GM19324 (cell line): ENCODE results near the gene LINC01488.

ENCODE experiments used
- ATAC-seq: cut with Tn5 transposase; IDR thresholded peaks from one replicate; pipeline ENCODE4 v1.9.1; 2021; ENCODE audit warnings: mild to moderate bottlenecking, moderate library complexity; ENCODE audit not compliant: unreplicated experiment, low FRiP score

Gene LINC01488

DNA sequence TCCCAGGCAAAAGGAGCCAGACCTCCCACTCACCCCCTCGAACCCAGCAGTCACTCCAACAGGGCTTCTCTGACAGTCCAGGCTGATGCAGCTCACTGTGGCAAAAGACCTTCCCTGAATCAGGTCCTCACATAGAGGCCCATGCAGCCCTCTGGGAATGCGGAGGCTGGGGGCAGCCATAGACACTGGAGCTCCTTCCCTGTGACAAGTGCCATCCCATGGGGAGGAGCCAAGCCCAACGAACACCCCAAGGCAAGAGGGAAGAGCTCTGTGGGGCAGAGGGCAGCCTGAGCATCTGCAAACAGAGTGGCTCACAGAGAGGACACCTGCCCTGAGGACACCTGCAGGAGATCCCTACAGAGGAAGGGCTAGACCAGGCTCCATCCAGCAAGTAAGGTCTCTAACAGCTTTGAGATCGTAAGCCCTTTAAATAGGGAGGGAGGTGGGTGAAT lies at the start of gene LINC01488:
Gene LINC01488 (plus strand): TSS at position 271 of the 452 bp plus-strand sequence.
- no peak for ATAC-seq

DNA sequence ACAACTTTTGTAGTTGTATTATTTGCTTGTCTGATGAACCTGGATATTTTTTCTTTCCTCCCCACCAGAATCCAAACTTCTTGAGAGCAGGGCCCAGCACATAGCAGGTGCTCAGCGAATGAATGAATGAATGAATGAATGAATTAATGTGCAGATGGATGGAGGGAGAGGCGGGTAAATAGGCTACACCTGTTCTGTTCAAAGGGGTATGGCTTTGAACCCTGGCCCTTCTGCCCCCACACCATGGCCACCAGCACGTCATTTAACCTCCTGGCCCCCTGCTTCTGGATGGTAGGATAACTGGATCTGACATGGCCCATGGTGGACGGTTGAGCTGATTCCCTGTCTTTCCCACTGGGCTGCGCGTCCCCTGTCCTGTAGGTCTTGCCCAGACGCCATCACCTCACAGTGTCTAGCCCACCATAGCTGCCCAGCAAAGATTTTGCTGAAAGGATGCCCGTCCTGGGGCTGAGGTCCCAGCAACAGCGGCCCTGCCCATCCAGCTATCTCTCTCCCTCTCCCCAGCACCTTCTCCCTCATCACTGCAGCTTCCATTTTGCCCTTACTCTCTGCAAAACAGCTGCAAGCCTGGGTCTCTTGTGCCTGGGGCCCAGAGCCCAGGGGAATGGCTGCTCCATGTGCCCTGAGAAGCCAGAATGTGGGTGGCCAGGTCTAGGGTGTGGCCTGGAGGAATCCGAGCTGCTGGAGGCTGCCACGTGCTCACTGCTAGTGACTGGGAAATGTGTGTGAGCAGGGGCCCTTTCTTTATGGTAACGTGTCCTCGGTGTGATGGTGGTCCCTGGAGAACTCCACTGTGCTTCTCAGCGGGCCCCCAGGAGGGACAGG lies 49.3 kb upstream of the LINC01488 start:
- no peak for ATAC-seq

DNA sequence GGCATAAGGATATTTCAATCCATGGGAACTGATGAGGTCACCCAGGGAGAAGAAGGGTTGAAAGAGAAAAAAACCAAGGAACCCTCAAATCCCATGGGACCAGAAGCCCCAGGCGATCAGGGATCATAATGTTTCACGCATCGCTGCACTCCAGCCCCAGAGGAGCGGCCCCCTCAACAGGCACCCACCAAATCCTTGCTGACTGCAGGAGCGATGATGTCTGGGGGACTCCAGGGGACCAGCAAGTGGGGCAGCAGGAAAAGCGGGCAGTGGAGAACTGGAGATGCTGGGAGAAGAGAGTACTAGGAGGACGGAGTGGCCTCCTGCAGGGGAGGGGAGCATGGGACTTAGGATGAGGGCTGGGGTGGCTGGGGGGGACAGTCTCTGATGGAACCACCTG lies 47.7 kb upstream of the LINC01488 start:
- no peak for ATAC-seq

DNA sequence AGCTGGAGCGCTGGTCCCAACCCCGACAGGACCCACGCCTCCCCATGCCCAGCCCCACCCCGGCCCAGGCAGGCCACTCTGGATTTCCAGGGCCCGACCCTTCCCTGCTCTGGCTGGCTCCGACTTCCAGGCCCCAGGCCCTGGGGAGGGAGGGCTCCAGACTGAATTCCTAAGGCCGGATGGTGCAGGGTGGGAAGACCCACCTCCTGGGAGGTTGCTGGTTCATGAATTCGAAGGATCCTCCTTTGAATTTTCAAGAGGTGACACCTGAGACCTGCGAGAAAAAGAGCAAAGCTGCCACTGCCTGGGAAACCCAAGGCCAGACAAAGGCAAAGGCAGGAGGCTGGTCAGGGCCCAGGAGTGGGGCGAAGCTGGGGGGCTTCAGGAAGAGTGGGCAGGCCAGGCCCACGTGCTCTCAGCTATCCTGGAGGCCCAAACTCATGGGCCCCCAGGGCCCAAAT lies 47.0 kb upstream of the LINC01488 start:
- no peak for ATAC-seq

DNA sequence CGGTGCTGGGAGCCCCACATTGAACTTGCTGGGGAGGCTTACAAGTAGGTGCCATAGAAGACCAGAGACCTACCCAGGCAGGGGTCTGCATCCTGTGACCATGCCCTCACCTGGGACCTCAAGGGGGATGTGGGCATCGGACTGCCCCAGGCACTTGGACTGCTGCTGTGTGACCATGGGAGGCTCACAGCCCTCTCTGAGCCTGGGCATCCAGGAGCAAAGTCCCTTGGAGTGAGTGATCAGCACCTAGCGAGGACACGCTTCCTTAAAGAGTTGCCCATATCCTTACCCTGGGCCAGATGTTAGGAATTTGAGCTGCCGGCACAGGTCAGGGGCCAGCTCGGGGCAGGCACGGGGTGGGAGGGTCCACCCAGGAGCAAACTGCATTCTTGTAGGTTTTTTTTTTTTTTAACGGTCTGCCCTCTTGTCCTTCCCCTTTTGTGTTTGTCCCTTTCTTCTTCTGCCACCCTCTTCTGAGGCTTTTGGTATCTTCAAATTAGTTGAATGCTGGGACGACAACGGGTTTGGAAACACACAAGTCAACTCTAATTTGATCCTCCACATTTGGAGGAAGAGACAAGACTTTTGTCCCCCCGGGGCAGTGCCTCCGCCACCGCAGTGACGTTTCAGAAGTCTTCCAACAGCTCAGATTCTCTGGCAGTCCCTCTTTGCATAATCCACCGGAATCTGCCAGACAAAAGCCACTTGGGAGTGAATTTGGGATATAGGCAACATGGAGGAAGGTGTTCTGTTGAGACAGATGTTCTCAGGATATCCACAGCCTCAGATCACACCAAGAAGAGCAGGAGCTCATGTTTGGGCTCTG lies 46.1 kb upstream of the LINC01488 start:
- ATAC-seq, result no peak

DNA sequence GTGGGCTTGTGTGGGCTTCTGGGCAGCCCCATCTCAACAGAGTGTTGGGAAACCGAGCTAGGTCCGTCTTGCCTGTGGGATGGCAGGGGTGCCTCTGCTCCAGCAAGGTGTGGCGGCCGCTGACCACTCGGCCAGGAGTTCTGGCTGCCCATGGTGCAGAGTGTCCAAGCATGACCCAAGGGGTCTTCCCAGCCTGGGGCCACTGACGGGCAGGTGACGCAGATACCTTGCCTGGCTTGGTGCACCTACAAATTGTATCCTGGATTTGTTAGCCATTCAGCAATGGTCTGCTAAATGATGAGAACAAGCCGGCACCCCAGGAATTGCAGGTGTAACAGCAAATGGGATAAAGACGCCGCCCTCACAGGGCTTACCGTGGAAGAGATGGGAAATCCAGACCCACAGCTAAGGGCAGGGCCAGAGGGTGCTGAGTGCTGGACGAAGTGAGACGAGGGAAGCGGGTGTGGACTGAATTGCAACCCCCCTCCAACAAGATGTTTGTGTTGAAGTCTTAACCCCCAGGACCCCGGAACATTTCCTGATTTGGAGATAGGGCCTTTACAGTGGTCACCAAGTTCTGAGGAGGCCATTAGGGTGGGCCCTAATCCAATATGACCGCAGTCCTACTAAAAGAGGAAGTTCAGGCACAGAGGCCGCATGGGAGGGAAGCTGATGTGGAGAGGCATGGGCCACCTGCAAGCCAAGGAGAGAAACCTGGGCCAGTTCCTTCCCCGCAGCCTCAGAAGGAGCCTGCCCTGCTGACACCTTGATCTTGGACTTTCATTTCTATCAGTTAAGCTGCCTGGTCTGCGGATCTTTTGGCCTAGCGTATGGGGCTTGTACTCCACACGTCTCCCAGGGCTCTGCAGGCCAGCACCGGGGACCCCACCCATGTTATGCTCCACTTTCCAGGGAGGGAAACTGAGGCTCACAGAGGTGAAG lies 45.2 kb upstream of the LINC01488 start:
- ATAC-seq, result no peak

DNA sequence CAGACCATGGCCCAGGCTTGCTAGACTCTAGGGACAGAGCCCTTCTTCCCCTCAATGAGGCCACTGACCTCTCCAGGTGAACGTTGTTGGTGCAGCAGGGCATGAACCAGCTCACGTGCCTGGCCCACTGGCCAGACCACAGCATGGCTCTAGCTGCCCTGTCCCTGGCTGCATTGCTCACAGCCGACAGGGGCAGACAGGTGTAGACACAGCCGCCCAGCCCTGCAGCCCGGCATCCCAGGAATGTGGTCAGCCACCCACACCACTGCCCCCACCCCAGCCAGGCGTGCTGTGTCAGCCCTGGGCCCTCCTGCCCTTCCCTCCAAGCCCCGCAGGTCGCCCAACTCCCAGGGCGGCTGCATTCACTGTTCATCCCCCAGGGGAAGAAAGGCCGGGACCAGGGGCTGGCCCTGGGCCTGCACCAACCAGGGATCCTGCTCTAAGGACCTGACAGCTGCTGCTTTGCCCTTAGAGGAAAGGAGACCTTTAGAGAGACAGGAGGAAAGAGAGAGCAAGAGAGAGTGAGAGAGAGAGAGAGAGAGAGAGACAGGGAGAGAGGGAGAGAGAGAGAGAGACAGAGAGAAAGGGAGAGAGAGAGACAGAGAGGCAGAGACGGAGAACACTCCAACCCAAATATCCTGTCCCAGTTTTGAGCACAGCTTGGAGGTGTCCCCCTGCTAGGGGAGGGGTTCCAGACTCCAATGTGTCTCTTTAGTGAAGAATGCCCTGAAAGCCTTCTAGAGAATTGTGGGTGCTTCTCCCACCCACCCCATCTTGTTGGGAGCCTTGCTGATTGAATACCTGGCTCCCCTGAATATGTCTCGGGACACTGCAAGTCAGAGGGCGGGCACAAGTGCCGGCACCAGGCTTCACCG lies 44.2 kb upstream of the LINC01488 start:
- ATAC-seq, result no peak

DNA sequence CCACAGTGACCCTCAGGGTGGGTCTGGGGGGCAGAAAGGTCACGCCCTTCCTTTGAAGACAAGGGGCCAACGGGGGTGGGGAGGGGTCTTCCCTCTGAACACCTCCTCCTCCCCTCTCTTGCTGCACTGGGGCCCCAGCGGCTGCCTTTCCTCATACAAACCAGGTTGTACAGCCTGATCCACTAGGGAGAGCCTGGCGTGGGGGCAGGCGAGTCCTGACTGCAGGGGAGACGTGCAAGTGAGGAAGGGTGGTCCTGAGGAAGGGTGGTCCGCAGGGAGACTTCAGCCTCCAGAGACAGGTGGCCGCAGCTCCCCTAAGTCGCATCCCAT lies 43.6 kb upstream of the LINC01488 start:
- no peak for ATAC-seq

DNA sequence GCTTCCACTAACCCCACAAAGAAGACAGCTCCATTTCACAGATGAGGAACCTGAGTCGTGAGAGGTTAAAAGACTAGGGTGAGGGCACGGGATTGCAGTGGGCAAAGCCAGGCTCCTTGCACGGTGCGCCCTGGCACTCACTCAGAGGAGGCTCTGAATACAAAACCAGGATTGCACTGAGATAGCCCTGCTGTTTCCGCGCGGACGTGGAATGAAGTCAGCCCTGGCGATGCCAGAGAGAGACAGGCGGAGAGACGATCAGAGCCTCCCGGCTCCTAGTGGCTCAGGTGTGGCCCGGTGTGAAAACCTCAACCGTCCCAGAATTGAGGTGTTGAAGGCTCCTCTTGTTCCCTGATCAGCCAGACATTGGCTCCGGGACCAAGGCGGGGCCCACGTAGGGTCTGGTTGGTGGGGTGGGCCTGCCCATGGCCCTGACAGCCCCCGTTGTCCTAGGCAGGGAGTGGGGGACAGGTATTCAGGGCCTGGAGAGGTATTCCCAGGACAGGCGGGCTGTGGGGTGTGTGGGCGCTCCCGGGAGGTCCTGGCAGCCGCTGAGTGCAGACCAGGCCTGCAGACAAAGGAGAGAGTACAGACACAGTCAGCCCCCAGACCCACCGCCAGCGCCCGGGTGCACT lies 43.1 kb upstream of the LINC01488 start:
- ATAC-seq, result no peak

DNA sequence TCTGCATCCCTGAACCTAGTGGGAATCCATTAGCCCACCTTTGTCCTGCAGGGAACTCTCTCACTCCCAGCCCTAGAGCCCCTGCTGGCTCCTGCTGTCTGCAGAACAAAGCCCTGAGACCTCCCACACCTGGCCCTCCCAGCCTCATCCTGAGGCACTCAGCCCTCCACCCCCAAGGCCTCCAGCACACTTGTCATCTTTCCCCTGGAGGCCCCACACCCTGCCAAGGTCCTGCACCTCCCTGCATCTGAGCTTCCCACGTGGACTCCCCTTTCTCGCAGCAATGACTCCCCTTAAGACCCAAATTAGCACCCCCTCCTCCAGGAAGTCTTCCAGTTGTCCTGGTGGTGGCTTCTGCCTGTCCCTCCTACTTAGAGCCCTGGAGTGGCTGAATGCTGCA lies 42.3 kb upstream of the LINC01488 start:
- ATAC-seq, result no peak

DNA sequence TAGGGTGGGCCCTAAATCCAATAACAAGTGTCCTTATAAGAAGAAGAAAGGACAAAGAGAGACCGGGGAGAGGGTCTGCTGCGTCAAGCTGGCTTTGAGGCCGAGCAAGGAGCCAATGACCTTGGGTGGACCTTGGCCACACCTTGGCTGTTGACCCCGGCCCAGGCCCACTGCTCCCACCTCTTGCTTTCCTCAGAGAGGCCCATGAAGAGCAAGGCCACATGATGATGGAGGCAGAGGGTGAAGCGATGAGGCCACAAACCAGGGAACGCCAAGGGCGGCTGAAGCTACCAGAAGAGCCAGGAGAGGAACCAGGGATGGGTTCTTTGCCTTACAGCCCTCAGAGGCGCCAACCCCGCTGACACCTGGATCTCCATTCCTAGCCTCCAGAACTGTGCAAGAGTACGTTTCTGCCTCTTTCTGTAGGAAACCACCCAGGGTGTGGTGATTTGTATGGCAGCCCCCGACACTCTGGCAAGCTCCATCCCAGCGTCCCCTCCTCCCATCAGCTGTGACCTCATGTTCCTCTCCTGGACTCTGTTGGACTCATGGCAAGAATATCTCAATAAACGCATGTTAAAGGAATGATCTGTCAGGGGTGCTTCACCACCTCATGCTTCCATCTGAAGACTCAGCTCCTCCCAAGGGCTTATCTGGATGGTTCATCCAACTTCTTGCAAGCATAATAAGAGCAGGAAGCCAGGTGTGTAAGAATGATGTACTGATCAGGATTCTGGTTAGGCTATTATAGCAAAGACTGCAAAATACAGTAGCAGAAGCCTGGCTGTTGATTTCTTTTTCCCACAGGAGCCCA lies 41.6 kb upstream of the LINC01488 start:
- ATAC-seq, result no peak

DNA sequence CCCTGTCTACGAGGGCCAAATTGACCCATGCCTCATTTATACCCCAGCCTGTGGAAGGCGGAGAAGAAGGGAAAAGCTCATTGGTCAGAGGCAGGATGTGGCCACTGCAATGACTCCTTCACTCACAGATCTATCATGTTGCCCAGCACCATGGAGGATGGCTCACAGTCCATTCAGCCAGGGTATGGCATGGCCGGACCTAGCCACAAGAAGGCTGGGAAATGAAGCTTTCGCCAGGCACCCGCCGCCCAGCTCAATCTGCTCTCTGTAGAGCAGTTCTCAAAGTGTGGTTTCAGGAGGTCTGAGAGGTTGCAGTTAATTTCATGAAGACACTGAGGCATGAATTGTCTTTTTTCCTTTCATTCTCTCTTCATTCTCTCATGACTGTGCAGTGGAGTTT lies 40.6 kb upstream of the LINC01488 start:
- no peak for ATAC-seq

DNA sequence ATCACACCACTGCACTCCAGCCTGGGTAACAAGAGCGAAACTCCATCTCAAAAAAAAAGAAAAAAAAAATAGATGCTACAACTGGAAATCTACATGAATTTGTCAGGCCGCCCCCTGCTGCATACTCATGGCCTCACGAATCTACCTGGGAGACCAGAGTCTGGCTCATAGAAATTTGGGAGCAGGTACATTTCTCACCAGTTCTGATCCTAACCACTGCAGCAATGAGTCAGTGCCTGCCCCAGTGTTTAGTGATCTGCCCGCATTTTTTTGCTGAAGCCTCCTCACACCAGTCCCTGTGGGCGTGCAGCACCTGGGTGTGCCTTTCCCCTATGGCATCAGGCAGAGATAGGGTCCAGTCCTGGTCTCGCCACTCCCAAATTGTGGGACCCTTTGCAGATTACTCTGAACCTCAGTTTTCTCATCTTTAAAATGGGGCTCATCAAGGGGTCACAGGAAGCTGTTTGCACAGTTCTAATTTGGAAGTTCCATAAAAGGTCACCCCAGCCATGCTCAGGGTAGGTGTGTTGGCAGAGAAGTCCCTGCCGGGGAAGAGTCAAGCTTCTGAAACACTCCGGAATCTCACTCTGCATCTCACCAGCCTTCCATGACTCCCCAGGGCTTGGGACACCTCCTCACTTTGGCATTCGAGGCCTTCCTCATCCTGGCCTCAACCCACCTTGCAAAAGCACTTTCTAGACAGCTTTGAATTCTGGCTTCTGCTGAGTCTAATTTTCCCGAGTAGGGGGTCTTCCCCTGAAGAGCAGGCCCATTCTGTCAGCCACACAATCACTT lies 39.3 kb upstream of the LINC01488 start:
- no peak for ATAC-seq

DNA sequence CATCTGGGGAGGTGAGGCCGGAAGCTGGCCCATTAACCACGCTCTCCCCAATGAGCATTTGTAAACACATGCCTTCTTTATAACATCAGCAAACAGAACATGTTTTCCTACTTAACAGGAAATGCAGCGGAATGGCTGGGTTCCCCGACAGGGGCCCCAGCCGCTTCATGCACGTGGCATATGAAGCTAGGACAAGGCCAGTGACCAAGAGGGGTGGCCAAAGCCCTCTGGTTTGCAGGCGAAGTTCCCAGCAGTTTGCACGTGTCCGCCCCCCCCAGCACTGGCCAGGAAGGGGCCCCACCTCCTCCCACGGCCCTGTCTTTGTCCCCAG lies 38.7 kb upstream of the LINC01488 start:
- no peak for ATAC-seq

DNA sequence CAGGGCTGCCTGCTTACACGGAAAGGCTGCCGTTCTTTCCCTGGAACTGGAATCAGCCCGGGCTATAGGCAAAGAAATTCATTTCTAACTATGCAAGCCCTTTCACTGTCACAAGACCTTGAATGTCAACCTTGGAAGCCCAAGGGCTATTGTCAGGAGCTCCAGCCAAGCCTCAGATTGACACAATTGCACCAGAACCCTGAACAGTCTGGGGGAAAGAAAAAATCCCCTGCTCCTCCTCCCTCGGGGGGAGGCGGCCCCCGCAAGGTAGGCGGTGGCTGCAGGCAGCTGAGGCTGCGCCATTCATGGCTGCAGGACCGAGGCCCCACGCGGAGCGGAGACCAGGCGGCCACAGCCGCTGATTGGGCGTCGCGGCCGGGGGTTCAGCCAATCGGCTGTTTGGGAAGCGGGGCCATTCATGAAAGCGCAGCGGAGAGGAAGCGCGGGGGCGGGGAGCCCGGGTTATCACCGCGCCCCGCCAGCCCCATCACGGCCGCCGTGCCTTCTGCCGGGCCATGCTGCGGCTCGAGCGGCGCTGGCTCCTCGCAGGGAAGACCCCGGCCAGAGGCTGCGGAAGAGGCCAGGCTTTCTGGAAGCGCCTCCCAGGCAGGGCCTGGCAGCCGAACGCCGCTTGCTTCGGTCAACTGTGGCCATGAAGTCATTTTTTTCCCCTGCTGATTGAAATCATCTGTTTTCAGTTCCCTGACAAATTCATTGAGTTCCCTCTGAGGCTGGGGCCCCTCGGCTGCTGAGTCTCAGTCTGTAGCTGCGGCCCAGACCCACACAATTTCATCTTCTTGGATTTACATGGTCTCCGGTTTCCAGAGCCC lies 38.1 kb upstream of the LINC01488 start:
- ATAC-seq, result peak; percentile 81

DNA sequence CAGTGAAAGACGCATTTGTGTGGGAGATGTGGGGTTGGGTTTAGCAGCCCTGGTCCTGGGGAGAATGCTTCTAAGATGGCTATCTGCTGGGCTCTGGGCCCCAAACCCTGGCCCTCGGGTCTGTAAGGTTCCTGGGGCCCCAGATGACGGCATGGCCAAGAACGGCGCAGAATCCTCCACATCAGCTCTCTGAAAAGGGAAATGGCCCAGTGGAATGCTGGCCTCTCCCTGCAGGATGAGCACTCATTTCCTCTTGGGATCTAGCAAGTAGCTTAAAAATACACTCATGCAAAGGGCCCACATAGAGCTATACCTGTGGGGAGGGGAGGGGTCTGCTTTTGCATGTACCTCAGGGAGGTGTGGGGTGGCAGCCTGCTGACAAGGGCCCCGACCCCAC lies 37.5 kb upstream of the LINC01488 start:
- no peak for ATAC-seq
